Erythroblast (primary cell): ENCODE results near the gene PTGER2.

Experiments used
- DNase-seq, 2 experiments: peaks; one replicate each; lab custom pipeline; 2025; lab: John Stamatoyannopoulos, UW
- GATA1 ChIP-seq: IDR thresholded peaks from 2 replicates; pipeline ENCODE4 v1.6.1; 2011; ENCODE audit warnings: low read depth, mild to moderate bottlenecking, control low read depth, low read length, moderate library complexity
- POLR2A ChIP-seq: IDR thresholded peaks from 2 replicates; pipeline ENCODE4 v1.6.1; 2011; ENCODE audit warnings: mild to moderate bottlenecking, low read length

PTGER2 gene

GRCh38 chr14:52313903-52314594, at the start of gene PTGER2:
Gene PTGER2, plus strand, starts transcription at chr14:52314312. Its CDS starts 237 bp downstream, at chr14:52314549.
- TF ChIP-seq GATA1 (no peak), POLR2A (no peak)
- peak; percentile 76 to 80 for DNase-seq

- no peak for TF ChIP-seq POLR2A
- no peak for TF ChIP-seq GATA1
- DNase-seq: no peak
These were observed 48.9 kb upstream of the PTGER2 start for GRCh38 chr14:52265253-52265652.

GRCh38 chr14:52266179-52266578, 47.9 kb upstream of the PTGER2 start:
- no peak for DNase-seq
- TF ChIP-seq GATA1 (no peak), POLR2A (no peak)

GRCh38 chr14:52266782-52267181, 47.3 kb upstream of the PTGER2 start:
- DNase-seq: no peak
- TF ChIP-seq POLR2A: no peak
- TF ChIP-seq GATA1: no peak

GRCh38 chr14:52267501-52268278, 46.4 kb upstream of the PTGER2 start, which contains the start of gene PTGDR:
Gene PTGDR, plus strand, starts transcription at chr14:52267698. Its CDS starts 117 bp downstream, at chr14:52267815.
- peak; percentile 22 to 34 for DNase-seq
- TF ChIP-seq POLR2A: no peak
- TF ChIP-seq GATA1: no peak

- TF ChIP-seq GATA1: no peak
- no peak for TF ChIP-seq POLR2A
- DNase-seq: no peak
These were observed 45.6 kb upstream of the PTGER2 start for GRCh38 chr14:52268279-52269061.

- TF ChIP-seq GATA1 (no peak), POLR2A (no peak)
These were observed 45.0 kb upstream of the PTGER2 start for GRCh38 chr14:52269100-52269499.

GRCh38 chr14:52269982-52270381, 44.1 kb upstream of the PTGER2 start:
- TF ChIP-seq POLR2A (no peak), GATA1 (no peak)
- DNase-seq: no peak

More at GRCh38 chr14:52269100-52269499, 45.0 kb upstream of the PTGER2 start:
- DNase-seq: no peak

GRCh38 chr14:52271538-52271937, 42.6 kb upstream of the PTGER2 start:
- no peak for DNase-seq
- no peak for TF ChIP-seq GATA1
- TF ChIP-seq POLR2A: no peak

- no peak for TF ChIP-seq GATA1
- no peak for TF ChIP-seq POLR2A
- DNase-seq: peak; percentile 3 to 18
These were observed 41.7 kb upstream of the PTGER2 start for GRCh38 chr14:52272375-52272774.

- TF ChIP-seq POLR2A (no peak), GATA1 (no peak)
- DNase-seq: no peak
These were observed 38.7 kb upstream of the PTGER2 start for GRCh38 chr14:52275372-52275771.

- no peak for DNase-seq
- TF ChIP-seq POLR2A (no peak), GATA1 (no peak)
These were observed 36.6 kb upstream of the PTGER2 start for GRCh38 chr14:52277552-52277951.

- TF ChIP-seq POLR2A (no peak), GATA1 (no peak)
- no peak for DNase-seq
These were observed 34.7 kb upstream of the PTGER2 start for GRCh38 chr14:52279408-52279807.

- TF ChIP-seq GATA1 (no peak), POLR2A (no peak)
- DNase-seq: no peak
These were observed 31.0 kb upstream of the PTGER2 start for GRCh38 chr14:52283099-52283498.
